ENCODE data around the gene DAB1.

DNA sequence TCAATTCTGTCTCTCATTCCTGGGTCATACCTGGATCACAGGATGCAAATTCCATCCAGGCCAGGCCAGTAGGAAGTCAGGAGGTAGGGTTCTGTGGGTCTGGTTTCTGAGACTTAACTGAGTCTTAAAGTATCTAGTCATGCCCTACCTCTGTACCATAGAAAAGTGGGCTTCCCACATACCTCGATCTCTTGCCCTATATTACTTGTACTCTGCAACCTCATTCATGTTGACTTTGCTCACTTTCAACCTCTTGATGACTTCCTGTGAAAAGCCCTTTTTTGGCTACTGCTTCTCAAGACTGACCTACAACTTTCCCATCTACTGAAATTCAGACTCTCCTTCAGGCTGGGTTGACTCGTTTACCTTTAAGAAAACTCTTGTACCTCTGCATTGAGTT lies 329.1 kb downstream of the DAB1 start:
- TF ChIP-seq, protein P1, sequence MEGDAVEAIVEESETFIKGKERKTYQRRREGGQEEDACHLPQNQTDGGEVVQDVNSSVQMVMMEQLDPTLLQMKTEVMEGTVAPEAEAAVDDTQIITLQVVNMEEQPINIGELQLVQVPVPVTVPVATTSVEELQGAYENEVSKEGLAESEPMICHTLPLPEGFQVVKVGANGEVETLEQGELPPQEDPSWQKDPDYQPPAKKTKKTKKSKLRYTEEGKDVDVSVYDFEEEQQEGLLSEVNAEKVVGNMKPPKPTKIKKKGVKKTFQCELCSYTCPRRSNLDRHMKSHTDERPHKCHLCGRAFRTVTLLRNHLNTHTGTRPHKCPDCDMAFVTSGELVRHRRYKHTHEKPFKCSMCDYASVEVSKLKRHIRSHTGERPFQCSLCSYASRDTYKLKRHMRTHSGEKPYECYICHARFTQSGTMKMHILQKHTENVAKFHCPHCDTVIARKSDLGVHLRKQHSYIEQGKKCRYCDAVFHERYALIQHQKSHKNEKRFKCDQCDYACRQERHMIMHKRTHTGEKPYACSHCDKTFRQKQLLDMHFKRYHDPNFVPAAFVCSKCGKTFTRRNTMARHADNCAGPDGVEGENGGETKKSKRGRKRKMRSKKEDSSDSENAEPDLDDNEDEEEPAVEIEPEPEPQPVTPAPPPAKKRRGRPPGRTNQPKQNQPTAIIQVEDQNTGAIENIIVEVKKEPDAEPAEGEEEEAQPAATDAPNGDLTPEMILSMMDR (IDR thresholded peaks at IDR 0.05; ENCODE audit: low read length), result no peak
- no peak for TF ChIP-seq EZH2 (IDR thresholded peaks at IDR 0.05; ENCODE audit: borderline replicate concordance, low read length)

Data from OCI-LY1 (cell line).